Mucosa of descending colon (tissue), 3 donors: Measurements from ENCODE around the gene ACSS1. TPM values are rescaled to one million over a fixed set of nuclear protein-coding genes. Genes with fewer than 3 reads are reported as not detected.
A peak's percentile ranks its signal among the peaks of the same experiment; 100 is the strongest.

ENCODE experiments used
- ATAC-seq: fragments of 200-7000 bp; cut with Tn5 transposase; one replicate; pipeline ENCODE4 v1.9.1; 2020; ENCODE audit warnings: mild to moderate bottlenecking, moderate library complexity
- DNase-seq, 3 donors: peaks; one replicate each; pipeline ENCODE4 v3.0.0-alpha.2; 2020
- H3K36me3 ChIP-seq: fragments of 200-600 bp; one replicate; pipeline ENCODE4 v1.8.0; 2021; ENCODE audit warnings: low read depth, mild to moderate bottlenecking
- H3K4me1 ChIP-seq: fragments of 200-600 bp; one replicate; pipeline ENCODE4 v1.8.0; 2021; ENCODE audit warnings: low read depth, mild to moderate bottlenecking
- H3K4me3 ChIP-seq: fragments of 200-600 bp; one replicate; pipeline ENCODE4 v1.8.0; 2021; ENCODE audit warnings: mild to moderate bottlenecking
- H3K9me3 ChIP-seq: fragments of 200-600 bp; one replicate; pipeline ENCODE4 v1.8.0; 2021; ENCODE audit warnings: mild to moderate bottlenecking
- intact Hi-C, 2 donors: fragments of 100-400 bp; cut with DNase I in 1 of 2; cut with micrococcal nuclease in 1 of 2; formaldehyde crosslinking; loops; one replicate each; pipeline versions ENCODE4 v1.11.0 to v1.11.1; 2022; cut with DNase I, micrococcal nuclease
- long read RNA-seq, 2 donors: library from polyadenylated mRNA; unstranded; transcript quantifications; one replicate each; pipeline ENCODE4 v2.0.0, GENCODE V29; 2019 to 2021
- total RNA-seq, 3 donors: library from RNA; stranded (reverse); fragmentation: NEBNext Ultra II Directional in 2 of 3; extraction: Animal tissue kit (Norgen Biotek cat#: 25700) in 2 of 3; gene quantifications; one replicate each; pipeline versions ENCODE4 v1.2.1 to v1.2.4, GENCODE V29; 2021 to 2023
- TF ChIP-seq, protein P1 (sequence below): fragments of 200-600 bp; IDR thresholded peaks from one replicate; pipeline ENCODE4 v1.8.0; 2022; ENCODE audit warnings: antibody characterized with exemption, mild to moderate bottlenecking
- donor health status: DM: no; HTN: no; CAD: no; lungs with moderate emphysema.
- donor health status: DM: no; HTN: no; CAD: no.
- donor health status: DM: no; HTN: yes; CAD: no.

ACSS1 gene
- 10 to 100 TPM; 29.8 to 37.9 (median 36.9) TPM for total RNA-seq
- long read RNA-seq, donor 1, transcript ACSS1-201 (14 exons, 3,680 nt): major isoform, 66 of 101 reads
- long read RNA-seq, donor 1, partial matches to known transcripts: 14 of 101 reads
- long read RNA-seq, donor 1, other reads (novel, unspliced or antisense): 21 of 101 reads
- long read RNA-seq, donor 2, partial matches to known transcripts: 1 of 5 reads
- long read RNA-seq, donor 2, other reads (novel, unspliced or antisense): 2 of 5 reads

DNA sequence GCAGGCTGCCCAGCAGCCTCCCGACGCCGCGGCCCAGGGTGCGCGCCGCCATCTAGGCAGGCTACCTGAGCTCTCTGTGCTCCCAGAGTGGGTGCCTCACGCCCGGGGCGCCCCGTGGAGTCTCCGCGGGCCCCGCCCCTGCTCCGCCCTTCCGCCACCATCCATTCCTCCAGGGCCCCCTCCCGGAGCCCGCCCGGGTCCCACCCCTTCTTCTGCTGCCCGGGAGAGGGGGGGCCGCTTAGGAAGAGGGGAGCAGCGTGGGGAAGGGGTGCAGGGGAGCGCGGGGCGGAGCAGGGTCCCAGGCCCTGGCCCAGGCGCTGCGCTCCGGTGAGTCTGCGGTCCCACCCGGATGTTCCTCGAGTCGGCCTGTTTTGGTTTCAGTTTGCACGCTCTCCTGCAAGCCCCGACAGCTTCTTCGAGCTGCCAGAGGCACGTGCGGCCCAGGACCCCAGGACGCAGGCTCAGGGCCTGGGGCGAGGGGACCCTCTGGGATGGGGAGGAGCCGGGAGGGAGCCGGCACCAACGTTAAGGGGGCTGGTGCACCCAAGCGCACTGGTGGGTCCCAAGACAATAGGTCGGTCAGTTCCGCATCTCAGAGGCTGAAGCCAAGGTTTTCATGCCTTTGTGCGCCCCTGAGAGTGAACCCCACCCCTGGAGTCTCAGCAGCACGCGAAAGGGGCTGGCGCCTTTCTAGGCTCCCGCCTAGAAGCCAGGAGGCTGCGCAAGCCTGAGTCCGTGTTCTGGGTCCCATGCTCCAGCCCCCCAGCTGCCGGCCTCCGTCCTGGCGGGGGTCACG, at the start of gene ACSS1:
Gene ACSS1, minus strand, starts transcription at position 89 of the 796 bp plus-strand sequence. Its CDS starts 37 bp downstream, at position 52.
- peak within 1 kb of the TSS; percentile 47 for H3K4me3 ChIP-seq
- intact Hi-C loops: no loop called here
- no peaks in the 10 kb centered on the region for H3K9me3 ChIP-seq
- H3K36me3 ChIP-seq: no peaks in the 10 kb centered on the region
- H3K4me1 ChIP-seq: peaks cover 29% of the 10 kb centered on the region
- TF ChIP-seq, protein P1, sequence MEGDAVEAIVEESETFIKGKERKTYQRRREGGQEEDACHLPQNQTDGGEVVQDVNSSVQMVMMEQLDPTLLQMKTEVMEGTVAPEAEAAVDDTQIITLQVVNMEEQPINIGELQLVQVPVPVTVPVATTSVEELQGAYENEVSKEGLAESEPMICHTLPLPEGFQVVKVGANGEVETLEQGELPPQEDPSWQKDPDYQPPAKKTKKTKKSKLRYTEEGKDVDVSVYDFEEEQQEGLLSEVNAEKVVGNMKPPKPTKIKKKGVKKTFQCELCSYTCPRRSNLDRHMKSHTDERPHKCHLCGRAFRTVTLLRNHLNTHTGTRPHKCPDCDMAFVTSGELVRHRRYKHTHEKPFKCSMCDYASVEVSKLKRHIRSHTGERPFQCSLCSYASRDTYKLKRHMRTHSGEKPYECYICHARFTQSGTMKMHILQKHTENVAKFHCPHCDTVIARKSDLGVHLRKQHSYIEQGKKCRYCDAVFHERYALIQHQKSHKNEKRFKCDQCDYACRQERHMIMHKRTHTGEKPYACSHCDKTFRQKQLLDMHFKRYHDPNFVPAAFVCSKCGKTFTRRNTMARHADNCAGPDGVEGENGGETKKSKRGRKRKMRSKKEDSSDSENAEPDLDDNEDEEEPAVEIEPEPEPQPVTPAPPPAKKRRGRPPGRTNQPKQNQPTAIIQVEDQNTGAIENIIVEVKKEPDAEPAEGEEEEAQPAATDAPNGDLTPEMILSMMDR: no peak
- DNase-seq (peak; percentile 75 to 87 (median 84)), ATAC-seq (peak; percentile 65)

DNA sequence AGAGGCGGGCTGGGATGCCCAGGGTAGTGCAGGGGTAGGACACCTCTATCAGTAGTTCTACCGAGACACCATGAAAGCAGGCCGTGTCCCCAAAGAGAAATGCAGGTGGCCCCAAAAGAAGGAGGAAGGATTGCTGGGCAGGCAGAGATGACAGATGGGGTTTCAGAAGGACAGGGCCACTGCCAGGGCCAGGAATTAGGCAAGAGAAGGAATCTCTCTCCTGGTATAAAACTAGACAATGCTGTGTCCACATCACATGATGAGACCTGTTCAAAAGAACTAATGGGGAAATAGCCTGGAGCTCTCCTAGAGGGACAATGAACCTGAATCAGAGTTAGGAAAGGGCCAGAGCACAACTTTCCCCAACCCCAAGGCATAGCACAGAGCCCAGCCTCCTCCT, 45.6 kb upstream of the ACSS1 start:
- peaks cover 4% of the 10 kb centered on the region for H3K4me1 ChIP-seq
- TF ChIP-seq, protein P1: no peak
- DNase-seq (no peak), ATAC-seq (no peak)
- H3K4me3 ChIP-seq: no peak overlapping the region
- no peaks in the 10 kb centered on the region for H3K36me3 ChIP-seq
- intact Hi-C loops: no loop called here
- no peaks in the 10 kb centered on the region for H3K9me3 ChIP-seq

DNA sequence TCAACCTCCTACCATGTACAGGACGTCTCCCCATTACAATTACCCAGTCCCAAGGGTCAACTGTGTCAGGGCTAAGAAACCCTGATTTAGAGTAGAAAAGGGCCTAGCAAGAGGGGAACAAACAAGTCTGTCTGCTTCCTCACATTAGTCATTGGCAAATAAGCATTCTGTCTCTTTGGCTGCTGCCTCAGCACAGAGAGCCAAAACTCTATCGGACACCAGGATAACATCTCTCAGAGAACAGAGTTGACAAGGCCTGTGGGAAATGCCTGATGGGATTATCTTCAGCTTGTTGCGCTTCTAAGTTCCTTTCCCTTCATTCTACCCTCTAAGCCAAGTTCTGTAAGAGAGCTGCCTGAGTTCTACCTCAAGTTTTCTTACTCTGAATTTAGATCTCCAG, 43.0 kb upstream of the ACSS1 start:
- intact Hi-C loops: no loop called here
- peaks cover 4% of the 10 kb centered on the region for H3K4me1 ChIP-seq
- H3K9me3 ChIP-seq: no peaks in the 10 kb centered on the region
- no peaks in the 10 kb centered on the region for H3K36me3 ChIP-seq
- ATAC-seq (no peak), DNase-seq (no peak)
- H3K4me3 ChIP-seq: no peak overlapping the region
- TF ChIP-seq, protein P1: no peak

DNA sequence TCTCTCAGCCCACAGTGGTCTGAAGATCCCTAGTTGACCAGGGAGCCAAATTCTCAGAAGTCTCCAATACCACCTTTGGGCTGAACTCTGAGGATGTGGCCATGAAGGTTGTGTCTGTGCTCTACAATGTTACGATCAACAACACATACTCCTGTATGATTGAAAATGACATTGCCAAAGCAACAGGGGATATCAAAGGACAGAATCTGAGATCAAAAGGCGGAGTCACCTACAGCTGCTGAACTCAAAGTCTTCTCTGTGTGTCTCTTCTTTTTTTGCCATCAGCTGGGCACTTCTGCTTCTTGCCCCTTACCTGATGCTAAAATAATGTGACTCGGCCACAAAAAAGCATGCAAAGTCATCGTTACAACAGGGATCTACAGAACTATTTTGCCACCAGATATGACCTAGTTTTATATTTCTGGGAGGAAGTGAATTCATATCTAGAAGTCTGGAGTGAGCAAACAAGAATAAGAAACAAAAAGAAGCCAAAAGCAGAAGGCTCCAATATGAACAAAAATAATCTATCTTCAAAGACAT, 41.7 kb upstream of the ACSS1 start:
- Histone ChIP-seq H3K36me3 (no peaks in the 10 kb centered on the region), H3K4me3 (no peak overlapping the region), H3K4me1 (no peaks in the 10 kb centered on the region), H3K9me3 (no peaks in the 10 kb centered on the region)
- ATAC-seq: no peak
- TF ChIP-seq, protein P1: no peak
- intact Hi-C loops: no loop called here
- no peak for DNase-seq

DNA sequence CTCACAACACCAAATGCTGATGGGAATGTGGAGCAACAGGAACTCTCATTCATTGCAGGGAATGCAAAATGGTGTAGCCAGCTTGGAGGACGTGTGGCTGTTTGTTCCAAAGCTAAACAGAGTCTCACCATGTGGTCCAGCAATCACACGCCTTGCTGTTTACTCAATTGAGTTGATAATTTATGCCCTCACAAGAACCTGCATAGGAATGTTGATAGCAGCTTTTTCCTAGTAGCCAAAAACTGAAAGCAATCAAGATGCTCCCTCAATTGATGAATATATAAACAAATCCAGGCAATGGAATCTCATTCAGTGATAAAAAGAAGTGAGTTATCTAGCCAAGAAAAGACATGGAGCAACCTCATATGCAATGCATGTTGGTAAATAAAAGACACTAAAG, 39.6 kb upstream of the ACSS1 start:
- no peaks in the 10 kb centered on the region for H3K36me3 ChIP-seq
- no peak for DNase-seq
- H3K9me3 ChIP-seq: no peaks in the 10 kb centered on the region
- TF ChIP-seq, protein P1: no peak
- no peaks in the 10 kb centered on the region for H3K4me1 ChIP-seq
- H3K4me3 ChIP-seq: no peak overlapping the region
- ATAC-seq: no peak
- intact Hi-C loops: no loop called here
